Glutamatergic neuron (in vitro differentiated cells): ENCODE data around the gene GAL. TPM values are rescaled to one million over a fixed set of nuclear protein-coding genes. Genes with fewer than 3 reads are reported as not detected.
A peak's percentile ranks its signal among the peaks of the same experiment; 100 is the strongest.

Experiments
- DNase-seq: peaks from one replicate; pipeline ENCODE4 v3.0.0; 2022
- H3K27ac Mint-ChIP-seq: one replicate; pipeline ENCODE4 v1.8.0; 2020; ENCODE audit warnings: mild to moderate bottlenecking, mixed read lengths, inconsistent platforms; ENCODE audit not compliant: unreplicated experiment
- H3K27me3 Mint-ChIP-seq: one replicate; pipeline ENCODE4 v1.8.0; 2020; ENCODE audit warnings: mild to moderate bottlenecking, moderate library complexity, mixed read lengths, inconsistent platforms; ENCODE audit not compliant: unreplicated experiment
- H3K36me3 Mint-ChIP-seq: one replicate; pipeline ENCODE4 v1.8.0; 2020; ENCODE audit warnings: mild to moderate bottlenecking, mixed read lengths, inconsistent platforms; ENCODE audit not compliant: unreplicated experiment
- H3K4me1 Mint-ChIP-seq: one replicate; pipeline ENCODE4 v1.8.0; 2020; ENCODE audit warnings: mild to moderate bottlenecking, low read depth, mixed read lengths, inconsistent platforms; ENCODE audit not compliant: unreplicated experiment
- H3K4me3 Mint-ChIP-seq: one replicate; pipeline ENCODE4 v1.8.0; 2020; ENCODE audit warnings: mild to moderate bottlenecking, mixed read lengths, inconsistent platforms; ENCODE audit not compliant: unreplicated experiment
- H3K9me3 Mint-ChIP-seq: one replicate; pipeline ENCODE4 v1.8.0; 2020; ENCODE audit warnings: mild to moderate bottlenecking, moderate library complexity, mixed read lengths, inconsistent platforms; ENCODE audit not compliant: unreplicated experiment
- CTCF ChIP-seq: fragments of 200-600 bp; sonication (generic); IDR thresholded peaks from one replicate; pipeline ENCODE4 v1.5.0; 2021; ENCODE audit not compliant: partially characterized antibody, unreplicated experiment
- total RNA-seq: library from RNA; stranded (reverse); fragmentation: NEBNext Ultra II Directional; extraction: Animal tissue kit (Norgen Biotek cat#: 25700); gene quantifications from one replicate; pipeline ENCODE4 v1.2.1, GENCODE V29; 2021; ENCODE audit not compliant: unreplicated experiment

The GAL gene
- total RNA-seq, 1 donor from 2014 or later: 37.6 TPM

- H3K4me1 Mint-ChIP-seq: no peaks in the 10 kb centered on the region
- H3K36me3 Mint-ChIP-seq: peaks cover 15% of the 10 kb centered on the region
- no peak for TF ChIP-seq CTCF
- no peaks in the 10 kb centered on the region for H3K27me3 Mint-ChIP-seq
- H3K27ac Mint-ChIP-seq: no peak overlapping the region
- H3K4me3 Mint-ChIP-seq: no peak overlapping the region
- peaks cover 1% of the 10 kb centered on the region for H3K9me3 Mint-ChIP-seq
- DNase-seq: no peak
Observed at GRCh38 chr11:68646832-68647231, 37.5 kb upstream of the GAL start.

- DNase-seq: no peak
- H3K9me3 Mint-ChIP-seq: no peaks in the 10 kb centered on the region
- H3K4me1 Mint-ChIP-seq: no peaks in the 10 kb centered on the region
- no peak overlapping the region for H3K27ac Mint-ChIP-seq
- peaks cover 12% of the 10 kb centered on the region for H3K36me3 Mint-ChIP-seq
- no peak overlapping the region for H3K4me3 Mint-ChIP-seq
- TF ChIP-seq CTCF: no peak
- no peaks in the 10 kb centered on the region for H3K27me3 Mint-ChIP-seq
Observed at GRCh38 chr11:68649851-68650555, 34.3 kb upstream of the GAL start.

- TF ChIP-seq CTCF: no peak
- no peaks in the 10 kb centered on the region for H3K27me3 Mint-ChIP-seq
- no peaks in the 10 kb centered on the region for H3K4me1 Mint-ChIP-seq
- no peaks in the 10 kb centered on the region for H3K9me3 Mint-ChIP-seq
- H3K27ac Mint-ChIP-seq: no peak overlapping the region
- DNase-seq: peak; percentile 44
- H3K36me3 Mint-ChIP-seq: peaks cover 20% of the 10 kb centered on the region
- H3K4me3 Mint-ChIP-seq: no peak overlapping the region
Observed at GRCh38 chr11:68650801-68651200, 33.5 kb upstream of the GAL start.

DNA sequence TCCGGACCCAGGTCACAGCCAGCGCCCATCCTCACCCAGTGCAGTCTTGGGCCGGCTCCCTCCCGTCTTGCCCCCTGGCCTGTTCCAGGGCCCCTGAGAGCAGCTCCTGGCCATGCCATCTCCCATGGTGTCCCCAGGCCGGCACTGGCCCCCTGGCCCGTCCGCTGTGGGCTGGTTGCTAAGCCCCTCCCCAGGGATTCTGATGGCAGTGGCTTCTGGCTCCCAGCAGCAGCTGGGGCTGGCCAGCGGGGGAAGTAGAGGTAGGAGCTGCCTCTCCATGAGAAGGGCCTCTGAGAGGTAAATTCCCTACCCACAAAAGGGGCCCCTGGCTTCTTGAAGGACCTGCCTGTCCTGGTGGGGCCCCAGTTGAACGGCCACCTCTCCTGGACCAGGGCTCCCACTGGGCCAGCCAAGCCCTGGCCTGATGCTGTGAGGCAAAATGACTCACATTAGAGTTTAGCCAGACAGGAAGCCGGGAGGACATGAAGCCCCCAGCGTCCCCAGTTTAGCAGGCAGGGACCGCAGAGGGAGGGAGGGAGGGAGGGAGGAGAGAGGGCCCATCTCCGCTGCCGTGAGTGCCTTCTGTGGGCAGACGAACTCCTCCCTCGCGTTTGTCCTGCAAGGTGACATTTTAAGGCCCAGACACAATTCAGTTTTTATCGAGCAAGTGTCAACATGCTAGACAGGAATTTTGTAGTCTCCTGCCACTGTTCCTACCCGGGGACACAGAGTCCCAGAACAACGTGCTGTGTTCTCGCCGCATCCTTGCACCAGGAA lies 32.9 kb upstream of the GAL start:
- no peak overlapping the region for H3K4me3 Mint-ChIP-seq
- H3K27ac Mint-ChIP-seq: no peak overlapping the region
- H3K4me1 Mint-ChIP-seq: no peaks in the 10 kb centered on the region
- no peaks in the 10 kb centered on the region for H3K27me3 Mint-ChIP-seq
- TF ChIP-seq CTCF: no peak
- H3K36me3 Mint-ChIP-seq: peaks cover 22% of the 10 kb centered on the region
- H3K9me3 Mint-ChIP-seq: no peaks in the 10 kb centered on the region
- no peak for DNase-seq
